Measurements from ENCODE around the gene FAM78A. TPM values are rescaled to one million over a fixed set of nuclear protein-coding genes. Genes with fewer than 3 reads are reported as not detected.

FAM78A gene
- total and polyA plus RNA-seq, 2 of the 8 experiments (the other 6 are each of a cell fraction or from before 2014, with no cell fraction given) = 3.1 TPM

- H2AFZ ChIP-seq (ENCODE audit: low read length) = no peak overlapping the region
- no peak for FAIRE-seq
- no peak overlapping the region for H3K4ac ChIP-seq (replicated peaks; ENCODE audit: insufficient read length, low read depth, low read length)
- TF ChIP-seq HDAC6 (IDR thresholded peaks at IDR 0.05; ENCODE audit: low read depth, low read length) (no peak), POLR2AphosphoS5 (IDR thresholded peaks at IDR 0.05; ENCODE audit: low read depth, low read length) (no peak), CHD1 (IDR thresholded peaks at IDR 0.05; ENCODE audit: low read depth, low read length) (no peak)
- no peak overlapping the region for H3K56ac ChIP-seq (replicated peaks; ENCODE audit: insufficient read length, low read depth, low read length)
- no peaks in the 10 kb centered on the region for H3K23me2 ChIP-seq (ENCODE audit: low read depth, low read length)
- H3K79me1 ChIP-seq (ENCODE audit: low read depth, low read length) = no peaks in the 10 kb centered on the region
- DNase-seq (ENCODE audit: low read depth in 1 of 2, low spot score in 2 of 2) = no peak
- no peak overlapping the region for H2BK20ac ChIP-seq (ENCODE audit: low read length)
- H2BK120ac ChIP-seq (replicated peaks; ENCODE audit: low read depth, low read length) = no peak overlapping the region
- no peak overlapping the region for H2BK12ac ChIP-seq (ENCODE audit: low read depth, low read length)
- H3K9me3 ChIP-seq (ENCODE audit: insufficient read depth in 2 of 2, low read depth in 1 of 2, low read length in 1 of 2) = no peaks in the 10 kb centered on the region
- POLR2A ChIA-PET (ENCODE audit: partially characterized antibody) = interaction anchor here (1.3 kb wide), 1 partner anchor 209 kb away, joined by 4 read pairs; no protein-coding TSS in a partner anchor
- no peaks in the 10 kb centered on the region for H3K36me3 ChIP-seq (ENCODE audit: control insufficient read depth in 2 of 4, insufficient read depth in 4 of 4, low read length in 3 of 4)
- H3K4me3 ChIP-seq (ENCODE audit: extremely low read depth in 1 of 4, insufficient read depth in 2 of 4, low read depth in 3 of 4, low read length in 4 of 4) = no peak overlapping the region
- H3K18ac ChIP-seq (ENCODE audit: extremely low read depth, low read length) = no peak overlapping the region
- no peaks in the 10 kb centered on the region for H4K20me1 ChIP-seq (replicated peaks in 1 of 2; ENCODE audit: control insufficient read depth in 1 of 2, insufficient read depth in 2 of 2, low read length in 2 of 2)
- WGBS, 2 experiments (ENCODE audit: extremely low coverage in 1 of 2, insufficient coverage in 1 of 2, insufficient read length in 1 of 2, insufficient replicate concordance in 2 of 2, low coverage in 1 of 2, low lambda C conversion rate in 2 of 2, missing lambda C conversion rate in 1 of 2) = 93% methylated on average over 22 of the region's 23 CpGs; no CpG with 5 or more reads in 1 of the 2 experiments
- no peaks in the 10 kb centered on the region for H3K27me3 ChIP-seq (replicated peaks in 1 of 4; ENCODE audit: control insufficient read depth in 3 of 4, extremely low read depth in 1 of 4, insufficient read depth in 3 of 4, low read length in 3 of 4)
- H3K23ac ChIP-seq (ENCODE audit: insufficient read length) = no peak overlapping the region
- H2BK5ac ChIP-seq (ENCODE audit: low read depth, low read length) = no peak overlapping the region
- no peaks in the 10 kb centered on the region for H3K79me2 ChIP-seq (ENCODE audit: control insufficient read depth in 1 of 2, insufficient read depth in 2 of 2, low read length in 2 of 2)
- no peak overlapping the region for H4K91ac ChIP-seq (replicated peaks; ENCODE audit: insufficient read length, low read length)
- H3K4me2 ChIP-seq (ENCODE audit: insufficient read depth in 1 of 2, low read depth in 2 of 2, low read length in 2 of 2) = no peak overlapping the region
- H3K14ac ChIP-seq (ENCODE audit: insufficient read length) = no peak overlapping the region
- no peak overlapping the region for H2BK15ac ChIP-seq (ENCODE audit: low read length)
- H4K5ac ChIP-seq (ENCODE audit: insufficient read length, low read depth, low read length) = no peak overlapping the region
- no peaks in the 10 kb centered on the region for H3K4me1 ChIP-seq (replicated peaks in 1 of 4; ENCODE audit: control insufficient read depth in 3 of 4, insufficient read depth in 4 of 4, low read length in 3 of 4)
- no peak overlapping the region for H4K8ac ChIP-seq (ENCODE audit: extremely low read depth, insufficient read depth, low read length)
- no peak overlapping the region for H3K27ac ChIP-seq (ENCODE audit: low read depth, low read length)
- CTCF ChIA-PET (ENCODE audit: partially characterized antibody) = interaction anchor here (0.8 to 1.5 kb wide), 3 partner anchors 11 to 64 kb away, joined by 3 to 7 read pairs (median 3); no protein-coding TSS in a partner anchor
- H3K9ac ChIP-seq (replicated peaks in 1 of 4; ENCODE audit: extremely low read depth in 1 of 4, low read depth in 3 of 4, low read length in 3 of 4) = no peak overlapping the region
- no peak overlapping the region for H2AK5ac ChIP-seq (ENCODE audit: low read depth, low read length)
Observed at GRCh38 chr9:131318231-131319085, 42.1 kb upstream of the FAM78A start.

Measured in H1 (cell line).